Fibroblast of villous mesenchyme (primary cell): ENCODE measurements around the gene OR6K2. TPM values are rescaled to one million over a fixed set of nuclear protein-coding genes. Genes with fewer than 3 reads are reported as not detected.

Experiments used
- DNase-seq: peaks from one replicate; pipeline ENCODE4 v3.0.0-alpha.2; 2010; ENCODE audit warnings: low read depth
- H3K4me3 ChIP-seq: 2 replicates; pipeline ENCODE4 v1.5.1; 2011; ENCODE audit warnings: low read depth, mild to moderate bottlenecking, low read length
- CTCF ChIP-seq: IDR thresholded peaks from 2 replicates; pipeline ENCODE4 v1.5.1; 2012; ENCODE audit warnings: low read depth, mild to moderate bottlenecking, low read length; ENCODE audit not compliant: insufficient read depth
- total RNA-seq: library from RNA; depleted of rRNA; stranded (reverse); fragments of >200 nt; gene quantifications from 2 replicates; pipeline ENCODE4 v1.2.3, GENCODE V29; 2012

Gene OR6K2
- total RNA-seq, 1 donor: not detected

GRCh38 chr1:158666037-158666436 is 34.4 kb downstream of the OR6K2 start:
- no peak for TF ChIP-seq CTCF

GRCh38 chr1:158654571-158654970 is 45.9 kb downstream of the OR6K2 start:
- H3K4me3 ChIP-seq: no peak overlapping the region
- DNase-seq: no peak
- no peak for TF ChIP-seq CTCF

More at GRCh38 chr1:158666037-158666436, 34.4 kb downstream of the OR6K2 start:
- DNase-seq: no peak
- no peak overlapping the region for H3K4me3 ChIP-seq

- no peak for DNase-seq
- no peak for TF ChIP-seq CTCF
- H3K4me3 ChIP-seq: no peak overlapping the region
Measured at GRCh38 chr1:158654086-158654485, 46.4 kb downstream of the OR6K2 start.

- no peak for TF ChIP-seq CTCF
- peak overlapping the region; percentile 41 for H3K4me3 ChIP-seq
- no peak for DNase-seq
Measured at GRCh38 chr1:158652721-158653334, 47.6 kb downstream of the OR6K2 start.

Other genes starting within 250 kb of the OR6K2 start
- not detected in 2 replicates for gene OR10K1, start 238.8 kb downstream of the OR6K2 start, total RNA-seq
- not detected in 2 replicates for gene OR10R2, start 228.4 kb downstream of the OR6K2 start, total RNA-seq
- gene OR6Y1, start 146.2 kb downstream of the OR6K2 start, total RNA-seq: not detected in 2 replicates
- gene OR6P1, start 130.1 kb downstream of the OR6K2 start, total RNA-seq: not detected in 2 replicates
- gene OR10X1, start 120.8 kb downstream of the OR6K2 start, total RNA-seq: not detected in 2 replicates
- gene OR10Z1, start 95.4 kb downstream of the OR6K2 start, total RNA-seq: not detected in 2 replicates
- gene SPTA1, start 13.9 kb downstream of the OR6K2 start, total RNA-seq: not detected in 2 replicates
- gene OR6K3, start 20.1 kb upstream of the OR6K2 start, total RNA-seq: not detected in 2 replicates
- not detected in 2 replicates for gene OR6K6, start 54.1 kb upstream of the OR6K2 start, total RNA-seq
- not detected in 2 replicates for gene OR6N1, start 71.5 kb upstream of the OR6K2 start, total RNA-seq
- gene OR6N2, start 80.6 kb upstream of the OR6K2 start, total RNA-seq: not detected in 2 replicates
- gene MNDA, start 130.7 kb upstream of the OR6K2 start, total RNA-seq: not detected in 2 replicates
- not detected in 2 replicates for gene PYHIN1, start 230.9 kb upstream of the OR6K2 start, total RNA-seq